Loucy (cell line): ENCODE measurements around the gene ZNHIT1.

Experiments
- H2AFZ ChIP-seq: fragments of 200-600 bp; sonication (generic); 2 replicates; pipeline ENCODE4 v1.6.0; 2016; ENCODE audit warnings: antibody characterized with exemption, mild to moderate bottlenecking, low read length, moderate library complexity
- H3F3A ChIP-seq: fragments of 200-600 bp; 2 replicates; pipeline ENCODE4 v1.6.0; 2016; ENCODE audit warnings: antibody characterized with exemption, low read depth, mild to moderate bottlenecking
- H3K27me3 ChIP-seq: fragments of 200-600 bp; sonication (generic); 2 replicates; pipeline ENCODE4 v1.6.1; 2014; ENCODE audit warnings: low read length, mild to moderate bottlenecking; ENCODE audit not compliant: insufficient read depth, poor library complexity, severe bottlenecking
- H3K36me3 ChIP-seq: fragments of 200-600 bp; sonication (generic); 2 replicates; pipeline ENCODE4 v1.6.1; 2016; ENCODE audit warnings: low read length; ENCODE audit not compliant: insufficient read depth
- H3K4me1 ChIP-seq: fragments of 200-600 bp; sonication (generic); 2 replicates; pipeline ENCODE4 v1.5.1; 2014; ENCODE audit warnings: low read length, mild to moderate bottlenecking; ENCODE audit not compliant: insufficient read depth, poor library complexity, severe bottlenecking
- H3K4me2 ChIP-seq: fragments of 200-600 bp; sonication (generic); 2 replicates; pipeline ENCODE4 v1.6.0; 2014; ENCODE audit warnings: antibody characterized with exemption, low read length, low read depth, mild to moderate bottlenecking; ENCODE audit not compliant: poor library complexity, severe bottlenecking
- H3K4me3 ChIP-seq: fragments of 200-600 bp; sonication (generic); 2 replicates; pipeline ENCODE4 v1.5.1; 2014; ENCODE audit warnings: low read length, mild to moderate bottlenecking, mixed read lengths; ENCODE audit not compliant: poor library complexity, severe bottlenecking
- H3K79me2 ChIP-seq: fragments of 200-600 bp; sonication (generic); 2 replicates; pipeline ENCODE4 v1.6.1; 2014; ENCODE audit warnings: low read length; ENCODE audit not compliant: insufficient read depth
- H3K9ac ChIP-seq: fragments of 200-600 bp; sonication (generic); 2 replicates; pipeline ENCODE4 v1.6.0; 2014; ENCODE audit warnings: mild to moderate bottlenecking, low read depth, low read length, moderate library complexity; ENCODE audit not compliant: poor library complexity, severe bottlenecking
- H3K9me2 ChIP-seq: fragments of 200-600 bp; sonication (generic); replicated peaks from 2 replicates; pipeline ENCODE4 v1.6.1; 2016; ENCODE audit warnings: low read depth, low read length, mixed read lengths
- H3K9me3 ChIP-seq: fragments of 200-600 bp; sonication (generic); 2 replicates; pipeline ENCODE4 v1.6.1; 2014; ENCODE audit warnings: mild to moderate bottlenecking, antibody characterized with exemption, low read length, low read depth; ENCODE audit not compliant: insufficient read depth
- H4K20me1 ChIP-seq: fragments of 200-600 bp; sonication (generic); 2 replicates; pipeline ENCODE4 v1.6.0; 2014; ENCODE audit warnings: antibody characterized with exemption, low read length, mild to moderate bottlenecking; ENCODE audit not compliant: insufficient read depth, poor library complexity, severe bottlenecking
- EZH2phosphoT487 ChIP-seq: fragments of 200-600 bp; IDR thresholded peaks from 2 replicates; pipeline ENCODE4 v1.6.1; 2018; ENCODE audit warnings: antibody characterized with exemption, mild to moderate bottlenecking, moderate library complexity, borderline replicate concordance
- TF ChIP-seq, protein P1 (sequence below): fragments of 200-600 bp; sonication (generic); conservative IDR thresholded peaks from 2 replicates; pipeline ENCODE4 v1.5.1; 2014; ENCODE audit warnings: mild to moderate bottlenecking, antibody characterized with exemption, low read length

ZNHIT1 gene

DNA sequence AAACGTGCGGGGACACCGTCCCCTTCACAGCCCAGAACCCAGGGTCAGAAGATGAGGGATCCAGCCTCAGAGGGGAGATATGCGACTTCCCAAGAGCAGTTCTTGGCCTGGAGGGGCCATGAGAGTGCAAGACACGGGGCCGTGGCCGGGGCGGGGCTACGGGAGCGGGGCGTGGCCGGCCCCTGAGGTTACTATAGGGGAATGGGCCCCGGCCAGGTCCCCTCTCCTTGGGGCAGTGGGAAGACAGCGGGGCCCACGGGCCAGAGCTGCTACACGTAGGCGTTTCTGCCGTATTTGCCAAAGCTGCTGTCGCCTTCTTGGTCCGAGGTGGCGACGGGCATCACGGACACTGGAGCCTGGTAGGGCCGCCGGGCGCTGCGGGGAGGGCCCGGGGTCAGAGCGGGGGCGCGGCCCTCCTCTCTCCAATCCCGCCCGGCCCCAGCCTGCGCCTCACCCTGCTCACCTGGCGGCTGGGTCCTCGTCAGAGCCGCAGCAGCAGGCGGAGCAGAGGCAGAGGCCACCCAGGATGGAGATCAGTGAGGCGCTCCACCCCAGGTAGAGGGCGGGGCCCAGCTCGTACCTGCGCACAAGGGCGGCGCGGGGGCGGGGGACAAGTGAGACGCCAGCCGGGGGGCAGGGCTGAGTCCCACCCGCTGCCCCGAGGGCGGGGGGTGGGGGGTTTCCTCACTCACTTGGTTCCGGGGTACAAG, 14.3 kb downstream of the ZNHIT1 start:
- Histone ChIP-seq H3K36me3 (no peaks in the 10 kb centered on the region), H3K27me3 (no peaks in the 10 kb centered on the region), H3K9me2 (no peaks in the 10 kb centered on the region), H3K79me2 (no peaks in the 10 kb centered on the region), H3K4me2 (no peak overlapping the region), H4K20me1 (no peaks in the 10 kb centered on the region), H2AFZ (no peak overlapping the region), H3K9ac (no peak overlapping the region), H3K9me3 (no peaks in the 10 kb centered on the region), H3F3A (no peaks in the 10 kb centered on the region), H3K4me3 (no peak overlapping the region), H3K4me1 (no peaks in the 10 kb centered on the region)
- no peak for TF ChIP-seq EZH2phosphoT487
- TF ChIP-seq, protein P1, sequence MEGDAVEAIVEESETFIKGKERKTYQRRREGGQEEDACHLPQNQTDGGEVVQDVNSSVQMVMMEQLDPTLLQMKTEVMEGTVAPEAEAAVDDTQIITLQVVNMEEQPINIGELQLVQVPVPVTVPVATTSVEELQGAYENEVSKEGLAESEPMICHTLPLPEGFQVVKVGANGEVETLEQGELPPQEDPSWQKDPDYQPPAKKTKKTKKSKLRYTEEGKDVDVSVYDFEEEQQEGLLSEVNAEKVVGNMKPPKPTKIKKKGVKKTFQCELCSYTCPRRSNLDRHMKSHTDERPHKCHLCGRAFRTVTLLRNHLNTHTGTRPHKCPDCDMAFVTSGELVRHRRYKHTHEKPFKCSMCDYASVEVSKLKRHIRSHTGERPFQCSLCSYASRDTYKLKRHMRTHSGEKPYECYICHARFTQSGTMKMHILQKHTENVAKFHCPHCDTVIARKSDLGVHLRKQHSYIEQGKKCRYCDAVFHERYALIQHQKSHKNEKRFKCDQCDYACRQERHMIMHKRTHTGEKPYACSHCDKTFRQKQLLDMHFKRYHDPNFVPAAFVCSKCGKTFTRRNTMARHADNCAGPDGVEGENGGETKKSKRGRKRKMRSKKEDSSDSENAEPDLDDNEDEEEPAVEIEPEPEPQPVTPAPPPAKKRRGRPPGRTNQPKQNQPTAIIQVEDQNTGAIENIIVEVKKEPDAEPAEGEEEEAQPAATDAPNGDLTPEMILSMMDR = no peak

DNA sequence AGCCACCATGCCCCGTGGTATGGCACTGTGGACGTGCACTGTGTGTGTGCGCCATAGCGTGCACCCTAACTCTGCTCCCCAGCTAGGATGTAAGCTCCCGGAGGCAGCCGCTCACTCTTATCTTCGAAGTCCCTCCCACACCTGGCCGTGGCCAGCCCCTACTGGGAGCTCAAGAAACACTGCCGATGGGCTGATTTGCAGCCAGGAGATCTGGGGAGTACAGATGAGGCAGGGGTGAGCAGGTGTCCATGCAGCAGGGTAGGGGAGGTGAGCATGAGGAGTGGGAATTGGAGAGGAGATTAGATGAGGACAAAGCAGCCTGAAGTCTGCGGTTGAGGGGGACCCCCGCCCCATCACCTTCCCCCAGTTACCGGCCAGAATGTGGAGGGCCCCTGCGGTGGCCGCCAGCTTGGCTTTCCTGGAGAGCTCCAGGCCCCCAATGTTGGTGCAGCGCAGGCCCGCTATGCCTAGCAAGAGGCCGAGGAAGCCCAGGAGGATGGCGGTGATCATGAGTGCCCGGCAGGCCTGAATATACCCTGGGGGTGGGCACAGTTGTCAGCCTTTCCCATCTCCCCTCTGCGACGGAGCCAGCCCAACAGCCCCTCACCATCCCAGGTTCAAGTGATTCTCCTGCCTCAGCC, 16.1 kb downstream of the ZNHIT1 start:
- Histone ChIP-seq H3K27me3 (no peaks in the 10 kb centered on the region), H3K9me3 (no peaks in the 10 kb centered on the region), H4K20me1 (no peaks in the 10 kb centered on the region), H3K9ac (no peak overlapping the region), H3K4me1 (no peaks in the 10 kb centered on the region), H3K4me2 (no peak overlapping the region), H3K4me3 (no peak overlapping the region), H3K9me2 (no peaks in the 10 kb centered on the region), H3K36me3 (no peaks in the 10 kb centered on the region), H3F3A (no peaks in the 10 kb centered on the region), H2AFZ (no peak overlapping the region), H3K79me2 (no peaks in the 10 kb centered on the region)
- TF ChIP-seq, protein P1 = no peak
- TF ChIP-seq EZH2phosphoT487 = no peak

- Histone ChIP-seq H3K9ac (no peak overlapping the region), H3K4me1 (no peaks in the 10 kb centered on the region), H3K4me3 (no peak overlapping the region), H2AFZ (no peak overlapping the region), H4K20me1 (no peaks in the 10 kb centered on the region), H3K4me2 (no peak overlapping the region), H3K9me2 (no peaks in the 10 kb centered on the region), H3K36me3 (no peaks in the 10 kb centered on the region), H3K9me3 (no peaks in the 10 kb centered on the region), H3F3A (no peaks in the 10 kb centered on the region), H3K79me2 (no peaks in the 10 kb centered on the region), H3K27me3 (no peaks in the 10 kb centered on the region)
- no peak for TF ChIP-seq EZH2phosphoT487
- TF ChIP-seq, protein P1 = no peak
Observed at GRCh38 chr7:101234636-101235035, 16.7 kb downstream of the ZNHIT1 start.
